Upper lobe of left lung (tissue), 6 donors: Measurements from ENCODE around the gene KLHDC1. TPM values are rescaled to one million over a fixed set of nuclear protein-coding genes. Genes with fewer than 3 reads are reported as not detected.

Experiments
- ATAC-seq, 2 donors: fragments of 200-7000 bp; cut with Tn5 transposase; one replicate each; pipeline ENCODE4 v1.9.1; 2022; ENCODE audit warnings: mild to moderate bottlenecking in 2 of 2, moderate library complexity in 2 of 2; ENCODE audit not compliant: low FRiP score in 2 of 2
- DNase-seq, 2 donors: peaks; one replicate each; pipeline ENCODE4 v3.0.0-alpha.2; 2019 to 2020
- H3K27ac ChIP-seq, 4 donors: fragments of 200-600 bp; sonication (generic); one replicate each; pipeline ENCODE4 v1.5.1; 2016 to 2019
- H3K27me3 ChIP-seq, 4 donors: fragments of 200-600 bp; sonication (generic); one replicate each; pipeline ENCODE4 v1.5.1; 2017 to 2019
- H3K36me3 ChIP-seq, 4 donors: fragments of 200-600 bp; sonication (generic); one replicate each; pipeline ENCODE4 v1.5.1; 2016 to 2019
- H3K4me1 ChIP-seq, 4 donors: fragments of 200-600 bp; sonication (generic); one replicate each; pipeline ENCODE4 v1.5.1; 2018 to 2019
- H3K4me3 ChIP-seq, 4 donors: fragments of 200-600 bp; sonication (generic); one replicate each; pipeline ENCODE4 v1.5.1; 2017 to 2019; ENCODE audit warnings: mild to moderate bottlenecking in 2 of 4, moderate library complexity in 1 of 4
- H3K9me3 ChIP-seq, 4 donors: fragments of 200-600 bp; sonication (generic); one replicate each; pipeline ENCODE4 v1.5.1; 2018 to 2019
- CTCF ChIP-seq, 6 experiments: fragments of 450-650 bp in 4 of 6; fragments of 200-600 bp in 2 of 6; sonication (generic) in 2 of 6; IDR thresholded peaks; one replicate each; pipeline ENCODE4 v1.5.1; 2016 to 2019; ENCODE audit warnings: antibody characterized with exemption in 6 of 6
- EP300 ChIP-seq, 4 donors: sonication (generic); formaldehyde crosslinking; IDR thresholded peaks; one replicate each; pipeline ENCODE4 v1.5.1; 2017; ENCODE audit warnings: antibody characterized with exemption in 4 of 4, control low read depth in 2 of 4
- POLR2A ChIP-seq, 4 donors: fragments of 450-650 bp; IDR thresholded peaks; one replicate each; pipeline ENCODE4 v1.5.1; 2016 to 2017; ENCODE audit warnings: antibody characterized with exemption in 4 of 4, mild to moderate bottlenecking in 2 of 4
- POLR2AphosphoS5 ChIP-seq, 2 donors: sonication (generic); formaldehyde crosslinking; IDR thresholded peaks; one replicate each; pipeline ENCODE4 v1.5.1; 2017; ENCODE audit warnings: antibody characterized with exemption in 2 of 2
- WGBS, 2 donors: methylation state at CpG; one replicate each; pipeline ENCODE4 v1.1.5; 2017 to 2018; 5-methylcytosine and 5-hydroxymethylcytosine counted together
- small RNA-seq, 4 donors: library from RNA; depleted of rRNA; stranded (forward); fragments of <200 nt; gene quantifications; one replicate each; pipeline ENCODE3, GENCODE V24; 2016
- total RNA-seq, 6 donors: library from RNA; depleted of rRNA in 4 of 6; stranded (reverse); fragments of >200 nt in 4 of 6; gene quantifications; one replicate each; pipeline versions ENCODE4 v1.1.0 to v1.2.1, GENCODE V29; 2016 to 2021
- donor health status: DM: no; HTN: no; CAD: no; lungs with moderate emphysema.
- donor health status: DM: no; HTN: yes; CAD: no; lungs with severe emphysema.

The KLHDC1 gene
- total RNA-seq, 6 donors from 2014 or later, result 4.6 to 11.1 (median 5.3) TPM

DNA sequence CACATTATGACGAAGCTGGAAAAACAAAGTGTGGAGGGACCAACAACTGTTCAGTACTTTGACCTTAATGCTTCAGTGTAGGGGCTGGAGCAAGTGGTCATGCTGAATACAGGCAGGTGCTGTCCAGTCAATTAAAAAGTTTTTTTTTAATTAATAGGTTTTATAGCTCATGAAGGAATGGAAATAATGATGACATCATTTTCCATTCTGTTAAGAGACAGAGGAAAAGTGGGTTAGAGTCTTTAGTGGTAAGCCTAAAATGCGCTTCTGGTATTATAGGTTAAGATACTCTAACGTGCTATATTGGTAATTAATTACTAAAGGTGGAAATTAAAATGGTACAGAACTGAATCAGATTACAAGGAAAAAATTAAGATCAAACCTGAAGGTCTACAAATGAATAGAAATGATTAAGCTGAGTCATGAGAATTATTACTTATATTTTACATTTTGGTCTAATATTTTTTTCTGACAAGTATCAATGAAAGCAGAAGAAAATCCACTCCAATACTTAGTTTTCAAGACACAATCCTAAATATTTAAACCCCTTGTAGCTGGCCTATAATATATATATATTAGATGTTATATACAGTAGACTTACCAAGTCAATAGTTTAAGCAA is 90.6 kb downstream of the KLHDC1 start:
- no peaks in the 10 kb centered on the region for H3K27me3 ChIP-seq
- no peak for DNase-seq
- H3K9me3 ChIP-seq, result no peaks in the 10 kb centered on the region
- peaks cover 51 to 99% (median 85%) of the 10 kb centered on the region in 4 donors for H3K36me3 ChIP-seq
- no peak for ATAC-seq
- 89 to 93% methylated on average over 3 of the region's 3 CpGs for WGBS, 2 donors
- no peak overlapping the region for H3K27ac ChIP-seq
- TF ChIP-seq POLR2A (IDR thresholded peaks at IDR 0.05), result no peak
- no peak for TF ChIP-seq CTCF (IDR thresholded peaks at IDR 0.05)
- no peak for TF ChIP-seq EP300 (IDR thresholded peaks at IDR 0.05)
- TF ChIP-seq POLR2AphosphoS5 (IDR thresholded peaks at IDR 0.05), result no peak
- no peak overlapping the region for H3K4me3 ChIP-seq
- no peaks in the 10 kb centered on the region for H3K4me1 ChIP-seq

DNA sequence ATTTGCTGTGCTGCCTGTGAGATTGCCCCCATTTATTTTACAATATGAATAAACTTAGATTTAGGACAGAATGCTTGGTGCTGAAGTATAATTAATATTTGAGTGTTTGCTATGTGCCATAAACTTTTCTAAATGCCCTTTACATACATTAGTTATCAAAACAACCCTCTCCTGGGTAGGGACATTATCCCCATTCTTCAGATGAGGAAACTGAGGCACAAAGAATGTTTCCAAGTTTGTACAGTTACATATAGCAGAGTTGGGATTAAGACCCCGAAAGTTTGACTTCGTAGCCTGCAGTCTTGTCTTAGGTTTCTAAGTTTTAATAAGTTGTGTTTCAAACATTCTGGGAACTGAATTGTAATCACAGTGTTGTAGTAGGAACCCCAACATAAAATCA is 93.4 kb downstream of the KLHDC1 start:
- Histone ChIP-seq H3K27ac (no peak overlapping the region), H3K9me3 (no peaks in the 10 kb centered on the region), H3K4me3 (no peak overlapping the region), H3K4me1 (no peaks in the 10 kb centered on the region), H3K27me3 (no peaks in the 10 kb centered on the region), H3K36me3 (peaks cover 37 to 99% (median 76%) of the 10 kb centered on the region in 4 donors)
- no peak for TF ChIP-seq POLR2AphosphoS5 (IDR thresholded peaks at IDR 0.05)
- TF ChIP-seq EP300 (IDR thresholded peaks at IDR 0.05), result no peak
- TF ChIP-seq POLR2A (IDR thresholded peaks at IDR 0.05), result no peak
- TF ChIP-seq CTCF (IDR thresholded peaks at IDR 0.05), result no peak
- 96 to 98% methylated on average over 2 of the region's 2 CpGs for WGBS, 2 donors
- ATAC-seq, result no peak
- DNase-seq, result no peak

GRCh38 chr14:49792618-49793017 is 99.7 kb downstream of the KLHDC1 start:
- peaks cover 24 to 95% (median 64%) of the 10 kb centered on the region in 4 donors for H3K36me3 ChIP-seq
- no peaks in the 10 kb centered on the region for H3K9me3 ChIP-seq
- H3K4me1 ChIP-seq, result no peaks in the 10 kb centered on the region
- no peak for TF ChIP-seq CTCF (IDR thresholded peaks at IDR 0.05)
- TF ChIP-seq POLR2A (IDR thresholded peaks at IDR 0.05), result no peak
- no peak for TF ChIP-seq EP300 (IDR thresholded peaks at IDR 0.05)
- WGBS, 2 donors, result 0% methylated on average over 1 of the region's 1 CpG
- H3K27me3 ChIP-seq, result no peaks in the 10 kb centered on the region
- no peak for DNase-seq
- no peak overlapping the region for H3K27ac ChIP-seq
- H3K4me3 ChIP-seq, result no peak overlapping the region
- no peak for ATAC-seq

- no peaks in the 10 kb centered on the region for H3K4me1 ChIP-seq
- H3K27me3 ChIP-seq, result no peaks in the 10 kb centered on the region
- H3K36me3 ChIP-seq, result peaks cover 36 to 95% (median 75%) of the 10 kb centered on the region in 4 donors
- 92 to 98% methylated on average over 2 of the region's 2 CpGs for WGBS, 2 donors
- no peaks in the 10 kb centered on the region for H3K9me3 ChIP-seq
- ATAC-seq, result no peak
- TF ChIP-seq EP300 (IDR thresholded peaks at IDR 0.05) (no peak), CTCF (IDR thresholded peaks at IDR 0.05) (no peak), POLR2AphosphoS5 (IDR thresholded peaks at IDR 0.05) (no peak), POLR2A (IDR thresholded peaks at IDR 0.05) (no peak)
- no peak for DNase-seq
- no peak overlapping the region for H3K4me3 ChIP-seq
- H3K27ac ChIP-seq, result no peak overlapping the region
Observed at GRCh38 chr14:49796025-49796424, 103.1 kb downstream of the KLHDC1 start.

Small RNA genes lying within 50 kb of the gene (small RNA-seq; reads per million reads assigned to genes)
- gene RNU6ATAC30P, result 0 to 0.06 (median 0) reads per million in 4 donors

Other genes with a start within 250 kb of the KLHDC1 start
- gene RPS29, start 106.7 kb upstream of the KLHDC1 start, total RNA-seq, result 1,000 to 10,000 TPM in 4 of 6 donors, 100 to 1,000 TPM in 2; 308 to 5,471 (median 1,242) TPM
- 10 to 100 TPM in 1 of 6 donors, 1 to 10 TPM in 5; 1.6 to 13.6 (median 8.1) TPM for gene LRR1, start 94.2 kb upstream of the KLHDC1 start, total RNA-seq
- 100 to 1,000 TPM in 5 of 6 donors, 10 to 100 TPM in 1; 98.0 to 264 (median 171) TPM for gene RPL36AL, start 72.5 kb upstream of the KLHDC1 start, total RNA-seq
- gene MGAT2, start 72.3 kb upstream of the KLHDC1 start, total RNA-seq, result 10 to 100 TPM; 14.7 to 41.7 (median 25.5) TPM
- 10 to 100 TPM in 3 of 6 donors, 1 to 10 TPM in 3; 6.1 to 17.6 (median 9.6) TPM for gene DNAAF2, start 57.9 kb upstream of the KLHDC1 start, total RNA-seq
- gene POLE2, start 4.9 kb upstream of the KLHDC1 start, total RNA-seq, result 1 to 10 TPM in 4 of 6 donors, under 1 TPM in 2; 0.49 to 2.7 (median 2.1) TPM
- 10 to 100 TPM; 35.4 to 77.5 (median 53.8) TPM for gene KLHDC2, start 75.0 kb downstream of the KLHDC1 start, total RNA-seq
- 100 to 1,000 TPM in 2 of 6 donors, 10 to 100 TPM in 4; 47.9 to 293 (median 73.7) TPM for gene NEMF, start 159.7 kb downstream of the KLHDC1 start, total RNA-seq
- 10 to 100 TPM; 21.0 to 81.8 (median 61.0) TPM for gene ARF6, start 200.0 kb downstream of the KLHDC1 start, total RNA-seq